NK-92 treated with Interleukin-12 subunit alpha and Interleukin-12 subunit beta, amount 100 ng/mL, for 24 hours (cell line): ENCODE measurements around the gene CEL.

ENCODE experiments used
- DNase-seq: peaks from one replicate; lab custom pipeline; 2025; lab: John Stamatoyannopoulos, UW

Gene CEL

GRCh38 chr9:133104718-133105460 lies 43.1 kb downstream of the CEL start:
- no peak for DNase-seq

DNA sequence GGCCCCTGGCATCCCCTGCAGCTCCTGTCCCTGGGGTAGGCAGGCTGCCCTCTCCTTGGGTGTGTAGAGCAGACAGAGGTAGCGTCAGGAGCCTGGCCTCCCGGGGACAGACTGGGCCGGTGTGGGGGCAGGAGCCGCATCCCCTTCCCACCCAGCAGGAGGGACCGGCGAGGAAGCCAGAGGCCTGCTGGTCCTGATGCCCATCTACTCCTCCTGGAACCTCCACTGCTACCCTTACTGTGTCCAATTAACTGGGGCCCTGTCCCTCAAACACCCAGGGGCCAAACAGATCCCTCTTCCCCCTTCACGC lies 43.6 kb downstream of the CEL start:
- DNase-seq: no peak

DNA sequence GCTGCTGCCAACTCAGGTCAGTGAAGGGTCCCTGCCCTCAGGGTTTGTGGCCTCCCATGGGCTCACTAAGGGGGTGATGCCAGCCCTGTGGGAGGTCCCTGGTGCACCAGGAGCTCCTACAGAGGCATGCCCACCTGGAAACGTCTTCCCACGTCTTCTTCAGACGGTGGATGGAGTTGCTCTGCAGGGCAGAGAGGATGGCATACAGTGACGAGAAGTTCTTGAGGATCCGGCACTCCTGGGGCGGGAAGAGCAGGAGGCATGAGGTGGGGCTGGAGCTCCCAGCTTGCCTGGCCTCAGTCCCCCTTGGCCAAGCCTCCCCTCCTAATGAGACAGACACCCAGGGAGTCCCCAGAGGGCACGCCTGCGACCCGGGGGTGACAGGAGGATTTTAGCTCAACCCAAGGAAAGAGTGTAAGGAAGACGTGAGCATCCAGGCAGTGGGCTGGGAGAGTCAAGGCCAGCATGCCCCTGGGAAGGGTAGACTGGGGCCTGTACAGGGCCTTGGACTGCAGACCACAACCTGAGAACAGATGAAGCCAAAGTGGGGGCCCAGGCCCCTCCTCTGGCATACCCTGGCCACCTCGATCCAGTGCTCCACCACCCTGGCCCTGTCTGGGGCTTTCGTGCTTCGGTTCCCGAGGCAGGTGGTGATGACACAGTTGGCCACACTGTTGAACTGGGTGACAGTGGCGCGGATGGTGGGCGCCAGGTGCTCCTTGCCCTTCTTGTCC lies 44.9 kb downstream of the CEL start:
- no peak for DNase-seq

DNA sequence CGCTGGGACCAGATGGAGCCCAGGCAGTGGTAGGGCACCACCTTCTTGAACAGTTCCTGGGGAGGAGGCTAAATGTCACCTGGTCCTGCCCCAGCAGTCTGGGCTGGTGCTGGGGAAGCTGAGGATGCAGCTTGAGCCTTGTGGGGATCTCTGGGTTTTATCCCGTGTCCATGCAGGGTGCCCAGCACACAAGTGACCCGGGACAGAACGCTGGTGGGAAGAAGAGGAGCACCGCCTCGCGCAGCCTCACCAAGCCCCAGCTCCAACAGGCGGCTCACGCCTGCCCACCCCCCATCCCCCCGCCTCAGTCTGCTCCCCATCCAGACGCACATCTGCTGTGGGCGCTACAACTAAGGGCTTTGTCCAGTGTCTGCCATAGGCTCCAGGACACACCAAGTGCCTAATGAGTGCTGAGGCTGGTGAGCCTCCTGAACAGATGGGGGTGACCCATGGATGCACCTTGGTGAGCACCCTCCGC lies 45.5 kb downstream of the CEL start:
- no peak for DNase-seq

DNA sequence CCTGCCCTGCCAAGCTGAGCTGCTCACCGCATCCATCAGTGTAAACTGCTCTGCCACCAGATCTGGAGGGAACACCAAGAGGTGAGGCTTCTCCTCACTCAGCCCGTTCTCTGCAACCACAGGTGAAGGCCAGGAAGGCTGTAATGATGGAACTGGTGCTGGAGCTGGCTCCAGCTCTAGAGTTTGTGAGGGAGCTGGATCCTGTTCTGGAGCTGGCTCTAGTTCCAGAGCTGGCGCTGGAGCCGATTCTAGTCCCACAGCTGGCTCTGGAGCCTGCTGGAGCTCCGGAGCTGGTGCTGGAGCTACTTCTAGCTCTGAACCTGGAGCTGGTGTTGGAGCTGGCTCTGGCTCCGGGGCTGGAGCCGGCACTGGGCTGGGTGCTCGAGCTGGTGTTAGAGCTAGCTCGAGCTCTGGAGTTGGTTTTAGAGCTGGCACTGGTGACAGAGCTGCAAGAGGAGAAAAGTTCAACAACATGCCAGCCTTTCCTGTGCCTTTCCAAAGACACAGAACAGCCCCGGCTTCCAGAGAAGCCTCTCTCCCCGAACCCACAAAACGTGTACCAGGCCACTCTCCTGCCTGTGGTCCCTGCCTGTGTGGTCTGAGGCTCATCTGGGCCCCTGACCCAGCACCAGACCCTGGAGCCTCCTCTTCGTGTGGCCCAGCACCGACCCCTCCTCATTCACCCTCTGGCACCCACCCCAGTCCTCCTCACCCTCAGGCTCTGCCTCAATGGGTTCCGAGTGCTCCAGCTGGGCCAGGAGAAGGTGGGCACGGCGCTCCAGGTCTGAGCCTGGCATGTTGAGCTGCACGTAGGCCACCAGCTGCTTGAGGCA lies 46.4 kb downstream of the CEL start:
- no peak for DNase-seq

GRCh38 chr9:133108794-133109641 lies 47.2 kb downstream of the CEL start:
- no peak for DNase-seq

- no peak for DNase-seq
Observed at GRCh38 chr9:133109931-133110650, 48.3 kb downstream of the CEL start.

DNA sequence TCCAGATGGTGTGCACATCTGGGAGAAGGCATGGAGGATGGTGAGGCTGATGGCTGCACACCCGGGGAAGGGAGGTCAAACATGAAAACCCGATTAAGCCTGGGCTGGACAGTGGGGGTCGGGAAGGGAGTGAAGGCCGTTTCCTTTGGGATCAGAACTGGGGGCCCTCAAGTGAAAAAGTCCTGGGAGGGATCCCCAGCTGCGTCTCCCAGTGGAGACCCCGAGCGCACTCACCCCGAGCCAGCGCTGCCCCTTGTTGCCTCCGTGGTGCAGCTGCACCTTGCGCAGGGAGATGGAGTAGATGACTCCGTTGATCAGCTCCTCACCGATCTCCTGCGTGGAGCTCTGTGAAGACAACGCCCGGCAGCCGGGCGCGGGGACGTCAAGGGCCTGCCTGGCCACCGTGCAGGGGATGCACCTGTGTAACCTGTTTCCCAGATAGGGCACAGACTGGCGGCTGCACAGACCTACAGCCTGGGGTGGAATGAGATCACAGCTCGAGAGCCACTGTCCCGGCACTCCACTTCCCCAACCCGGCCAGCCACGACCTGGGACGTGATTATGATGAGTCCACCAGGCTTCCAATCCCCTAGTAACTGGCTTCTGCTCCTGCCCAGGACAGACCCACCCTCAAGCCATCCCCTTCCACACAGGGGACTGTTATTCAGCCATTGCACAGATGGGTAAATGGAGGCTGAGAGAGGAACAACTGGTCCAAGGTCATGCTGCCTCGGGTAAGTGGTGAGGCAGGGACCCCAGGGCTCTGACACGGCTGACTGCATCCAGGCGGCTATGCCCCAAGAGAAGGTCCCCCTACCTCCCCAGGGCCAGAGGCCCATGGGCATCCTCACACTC lies 50.3 kb downstream of the CEL start:
- DNase-seq: no peak

- DNase-seq: no peak
Observed at GRCh38 chr9:133112663-133113026, 50.9 kb downstream of the CEL start.

GRCh38 chr9:133113163-133113948 lies 51.6 kb downstream of the CEL start:
- DNase-seq: no peak

GRCh38 chr9:133113949-133114885 lies 52.4 kb downstream of the CEL start:
- DNase-seq: no peak

DNA sequence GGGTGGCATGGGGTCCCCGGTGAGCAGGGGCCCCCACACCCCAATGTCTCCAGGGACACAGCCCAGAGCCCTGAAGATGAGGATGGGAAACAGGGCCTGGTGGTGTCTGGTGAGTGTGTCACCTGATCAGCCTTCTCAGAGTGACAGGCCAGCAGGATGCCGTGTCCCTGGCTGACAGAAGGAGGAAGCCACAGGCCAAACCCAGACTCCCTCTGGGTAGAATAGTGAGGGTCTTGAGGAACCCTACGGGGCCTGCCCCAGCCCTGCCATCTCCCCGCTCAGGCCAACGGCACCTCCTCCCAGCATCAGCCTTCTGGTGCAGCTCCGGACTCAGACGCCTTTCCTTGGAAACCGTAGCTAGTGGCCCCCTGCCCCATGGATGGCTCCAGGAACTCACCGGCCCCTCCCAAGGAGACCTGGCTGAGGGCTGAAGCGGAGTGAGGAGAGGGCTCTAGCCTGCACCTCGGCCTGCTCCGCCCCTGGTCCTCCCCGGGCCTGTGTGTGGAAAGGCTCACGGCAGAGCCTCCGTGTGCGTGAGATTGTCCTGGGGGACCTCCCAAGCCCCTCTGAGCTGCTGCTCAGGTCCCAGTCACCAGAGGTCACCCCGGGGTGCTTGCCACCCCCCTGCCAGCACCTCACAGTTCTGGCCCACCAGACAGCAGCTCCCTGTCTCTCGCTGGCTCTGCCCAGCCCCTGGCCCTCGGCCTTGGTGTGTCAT lies 53.3 kb downstream of the CEL start:
- DNase-seq: no peak

- DNase-seq: no peak
Observed at GRCh38 chr9:133115604-133116345, 54.0 kb downstream of the CEL start.

DNA sequence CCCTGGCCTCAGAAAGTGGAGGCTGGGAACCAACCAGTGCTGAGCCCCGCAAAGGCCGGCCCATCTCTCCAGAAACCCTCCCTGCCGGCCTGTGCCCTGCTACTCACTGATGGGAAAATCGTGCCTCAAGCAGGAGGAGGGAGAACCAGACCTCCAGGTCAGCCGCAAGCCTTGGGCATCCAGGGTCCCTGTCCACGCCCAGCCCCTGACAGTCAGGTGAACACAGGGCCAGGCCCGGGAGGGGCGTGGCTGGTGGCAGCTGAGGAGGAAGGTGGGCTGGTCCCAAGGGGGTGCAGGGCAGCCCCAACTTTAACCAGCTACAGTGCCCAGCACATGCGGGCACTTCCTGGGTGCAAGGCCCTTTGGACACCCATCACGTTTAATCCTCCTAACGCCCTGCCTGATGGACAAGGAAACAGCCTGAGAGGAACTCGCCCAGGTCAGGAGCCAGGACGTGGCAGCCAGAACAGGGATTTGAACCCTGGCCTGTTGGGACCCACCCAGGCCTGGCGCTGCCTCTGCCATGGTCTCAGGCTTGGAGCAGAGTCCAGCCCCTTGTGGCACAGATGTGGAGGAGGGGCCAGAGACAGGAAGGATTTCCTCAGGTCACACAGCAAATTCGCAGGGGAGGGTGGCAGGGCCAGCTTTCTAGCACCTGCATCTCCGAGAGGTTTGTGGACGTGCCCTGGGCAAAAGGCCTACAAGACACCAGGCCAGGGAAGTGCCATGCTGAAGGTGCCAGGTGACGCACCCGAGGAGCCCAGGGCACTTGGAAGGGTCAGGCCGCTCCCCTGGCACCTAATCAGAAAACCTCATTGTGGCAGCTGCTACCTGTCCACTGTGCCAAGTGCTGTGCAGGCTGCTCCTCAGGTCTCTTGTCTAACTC lies 54.8 kb downstream of the CEL start:
- DNase-seq: no peak

GRCh38 chr9:133117271-133118178 lies 55.7 kb downstream of the CEL start:
- DNase-seq: no peak
